ENCODE measurements around the gene GOT1. TPM values are rescaled to one million over a fixed set of nuclear protein-coding genes. Genes with fewer than 3 reads are reported as not detected.

GOT1 gene
- total and polyA plus RNA-seq, 8 donors = 26.5 to 32.5 (median 29.5) TPM

GRCh38 chr10:99450156-99450555 is 19.7 kb upstream of the GOT1 start:
- H3K36me3 ChIP-seq = no peaks in the 10 kb centered on the region
- no peak for TF ChIP-seq CTCF (IDR thresholded peaks at IDR 0.05)
- H3K27me3 ChIP-seq = peaks cover 14 to 26% of the 10 kb centered on the region in 2 donors
- H3K4me3 ChIP-seq = no peak overlapping the region
- no peak overlapping the region for H3K27ac ChIP-seq
- intact Hi-C loops (cut with DNase I) = no loop called here
- no peaks in the 10 kb centered on the region for H3K4me1 ChIP-seq
- no peak for DNase-seq
- no peaks in the 10 kb centered on the region for H3K9me3 ChIP-seq
- ATAC-seq = no peak

DNA sequence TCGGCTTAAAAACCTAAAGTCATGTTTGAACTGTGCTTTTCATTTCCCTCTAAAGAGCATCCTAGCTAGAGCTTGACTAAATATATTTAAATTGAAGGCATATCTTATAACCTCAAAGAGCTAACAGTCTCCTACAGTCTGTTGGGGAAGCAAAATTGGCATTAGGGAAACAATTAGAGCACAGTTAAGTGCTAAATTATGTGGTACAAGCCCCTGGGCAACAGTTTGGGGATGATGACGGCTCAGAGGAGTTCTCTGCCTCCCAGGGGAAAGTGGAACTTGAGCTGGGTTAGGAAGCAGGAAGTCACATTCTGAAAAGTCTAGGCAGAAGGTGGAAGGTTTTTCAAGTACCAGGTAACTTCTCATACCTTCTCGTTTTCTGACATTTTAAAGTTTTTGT is 18.6 kb upstream of the GOT1 start:
- Histone ChIP-seq H3K4me3 (no peak overlapping the region), H3K4me1 (no peaks in the 10 kb centered on the region), H3K9me3 (no peaks in the 10 kb centered on the region), H3K27ac (no peak overlapping the region), H3K27me3 (peaks cover 14 to 34% of the 10 kb centered on the region in 2 donors), H3K36me3 (no peaks in the 10 kb centered on the region)
- TF ChIP-seq CTCF (IDR thresholded peaks at IDR 0.05) = no peak
- no peak for DNase-seq
- ATAC-seq = no peak
- intact Hi-C loops (cut with DNase I) = no loop called here

- Histone ChIP-seq H3K27ac (no peak overlapping the region), H3K4me1 (no peaks in the 10 kb centered on the region), H3K27me3 (peaks cover 0 to 17% of the 10 kb centered on the region in 2 donors), H3K9me3 (no peaks in the 10 kb centered on the region), H3K4me3 (no peak overlapping the region), H3K36me3 (no peaks in the 10 kb centered on the region)
- ATAC-seq (no peak), DNase-seq (no peak)
- no peak for TF ChIP-seq CTCF (IDR thresholded peaks at IDR 0.05)
- intact Hi-C loops (cut with DNase I) = no loop called here
These were observed 14.1 kb upstream of the GOT1 start for GRCh38 chr10:99444383-99445045.

DNA sequence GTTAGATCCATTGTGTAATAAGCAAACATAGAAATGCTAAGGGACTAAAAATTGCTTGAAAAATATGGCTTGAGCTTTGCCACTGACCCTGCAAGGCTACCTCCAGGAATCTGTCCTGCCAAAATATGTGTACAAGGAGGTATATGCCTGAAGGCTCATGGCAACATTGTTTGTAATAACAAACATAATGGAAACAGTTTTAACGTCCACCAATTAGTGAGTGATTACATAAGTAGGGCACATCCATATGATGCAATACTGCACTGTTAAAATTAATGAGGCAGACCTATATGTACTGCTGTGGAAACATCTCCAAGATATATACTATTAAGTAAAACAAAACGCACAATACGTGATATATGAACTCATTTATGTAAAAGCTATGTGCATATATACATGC is 13.1 kb upstream of the GOT1 start:
- H3K4me3 ChIP-seq = no peak overlapping the region
- no peaks in the 10 kb centered on the region for H3K4me1 ChIP-seq
- intact Hi-C loops (cut with DNase I) = no loop called here
- H3K27me3 ChIP-seq = peaks cover 0 to 17% of the 10 kb centered on the region in 2 donors
- no peak for DNase-seq
- TF ChIP-seq CTCF (IDR thresholded peaks at IDR 0.05) = no peak
- no peaks in the 10 kb centered on the region for H3K36me3 ChIP-seq
- H3K27ac ChIP-seq = no peak overlapping the region
- H3K9me3 ChIP-seq = no peaks in the 10 kb centered on the region
- no peak for ATAC-seq

DNA sequence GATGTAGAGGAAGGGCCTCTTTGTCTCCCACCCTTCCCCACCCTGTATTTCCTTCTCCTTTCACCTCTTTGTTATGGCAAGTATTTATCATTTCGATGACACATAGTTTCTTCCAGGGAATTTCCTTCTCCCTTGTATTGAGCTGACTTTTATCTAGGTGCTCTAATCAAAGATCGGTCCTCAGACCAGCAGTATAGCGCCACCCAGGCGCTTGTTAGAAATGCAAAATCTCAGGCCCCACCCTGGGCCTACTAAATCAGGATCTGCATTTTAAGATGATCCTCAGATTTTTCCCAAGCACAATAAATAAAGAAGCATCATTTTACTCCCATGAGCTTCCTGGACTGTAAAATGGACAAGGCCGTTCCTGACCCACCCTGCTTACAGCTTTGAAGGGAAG is 12.0 kb upstream of the GOT1 start:
- H3K27ac ChIP-seq = no peak overlapping the region
- no peaks in the 10 kb centered on the region for H3K9me3 ChIP-seq
- DNase-seq (no peak), ATAC-seq (no peak)
- no peaks in the 10 kb centered on the region for H3K4me1 ChIP-seq
- H3K4me3 ChIP-seq = no peak overlapping the region
- H3K27me3 ChIP-seq = peaks cover 0 to 17% of the 10 kb centered on the region in 2 donors
- intact Hi-C loops (cut with DNase I) = no loop called here
- no peaks in the 10 kb centered on the region for H3K36me3 ChIP-seq
- TF ChIP-seq CTCF (IDR thresholded peaks at IDR 0.05) = no peak

Measured in left lung (tissue), 10 donors.